Erythroblast (primary cell): ENCODE data around the gene NCS1.

Experiments
- GATA1 ChIP-seq: IDR thresholded peaks from 2 replicates; pipeline ENCODE4 v1.6.1; 2011; ENCODE audit warnings: low read depth, mild to moderate bottlenecking, control low read depth, low read length, moderate library complexity
- POLR2A ChIP-seq: IDR thresholded peaks from 2 replicates; pipeline ENCODE4 v1.6.1; 2011; ENCODE audit warnings: mild to moderate bottlenecking, low read length

GRCh38 chr9:130204341-130204740, 32.1 kb downstream of the NCS1 start:
- no peak for TF ChIP-seq POLR2A
- TF ChIP-seq GATA1 = no peak
